ENCODE measurements around the gene GNB3. TPM values are rescaled to one million over a fixed set of nuclear protein-coding genes. Genes with fewer than 3 reads are reported as not detected.

Gene GNB3
- total RNA-seq, 2 experiments from 2014 or later, result 0.22 to 0.78 TPM

GRCh38 chr12:6817098-6817497, 23.6 kb upstream of the GNB3 start:
- Mint-ChIP-seq H3K9me3 (no peaks in the 10 kb centered on the region), H3K4me3 (no peak overlapping the region), H3K4me1 (ENCODE audit: low read depth) (peaks cover 10% of the 10 kb centered on the region), H3K27me3 (no peaks in the 10 kb centered on the region), H3K36me3 (peaks cover 38% of the 10 kb centered on the region), H3K27ac (no peak overlapping the region)
- ChIA-PET CTCF (interaction anchor here (1.2 to 1.4 kb wide), 2 partner anchors 8 to 63 kb away, joined by 4 to 6 read pairs; no protein-coding TSS in a partner anchor), POLR2A (no interaction called here)
- intact Hi-C loops (cut with micrococcal nuclease), result no loop called here
- DNase-seq, result no peak

DNA sequence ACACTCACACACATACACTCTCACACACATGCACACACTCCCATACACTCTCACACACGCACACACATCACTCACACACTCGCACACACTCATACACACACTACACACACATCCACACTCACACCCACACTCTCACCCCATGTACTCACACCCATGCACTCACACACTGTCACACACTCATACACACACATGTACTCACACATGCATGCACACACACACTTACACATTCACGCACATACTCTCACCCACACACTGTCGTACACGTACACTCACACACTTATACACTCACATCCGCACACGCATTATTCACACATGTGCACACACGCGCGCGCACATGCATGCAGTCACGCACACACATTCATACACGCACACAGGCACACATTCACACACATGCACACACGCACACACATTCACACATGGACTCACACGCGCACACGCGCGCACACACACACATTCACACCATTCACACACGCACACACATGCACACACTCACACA, 23.0 kb upstream of the GNB3 start:
- POLR2A ChIA-PET, result no interaction called here
- Mint-ChIP-seq H3K4me3 (no peak overlapping the region), H3K4me1 (ENCODE audit: low read depth) (peaks cover 11% of the 10 kb centered on the region), H3K36me3 (peaks cover 38% of the 10 kb centered on the region), H3K27ac (no peak overlapping the region), H3K27me3 (no peaks in the 10 kb centered on the region), H3K9me3 (no peaks in the 10 kb centered on the region)
- intact Hi-C loops (cut with micrococcal nuclease), result no loop called here
- DNase-seq, result no peak
- CTCF ChIA-PET, result no interaction called here

DNA sequence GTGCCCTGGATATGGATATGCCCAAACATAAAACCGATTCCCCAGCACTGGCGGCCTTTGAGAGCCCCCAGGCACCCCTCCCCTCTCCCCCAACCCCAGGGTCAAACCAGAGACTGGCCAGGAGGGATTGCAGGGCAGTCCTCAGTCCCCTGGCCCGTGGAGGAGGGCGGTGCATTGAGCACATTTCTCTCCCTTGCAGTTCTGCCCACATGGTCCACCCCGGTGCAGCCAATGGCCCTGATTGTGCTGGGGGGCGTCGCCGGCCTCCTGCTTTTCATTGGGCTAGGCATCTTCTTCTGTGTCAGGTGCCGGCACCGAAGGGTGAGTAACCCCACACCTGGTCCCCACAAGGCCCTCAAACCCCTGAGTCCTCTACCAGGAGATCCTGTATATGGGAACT, 22.5 kb upstream of the GNB3 start:
- POLR2A ChIA-PET, result no interaction called here
- H3K27ac Mint-ChIP-seq, result no peak overlapping the region

DNA sequence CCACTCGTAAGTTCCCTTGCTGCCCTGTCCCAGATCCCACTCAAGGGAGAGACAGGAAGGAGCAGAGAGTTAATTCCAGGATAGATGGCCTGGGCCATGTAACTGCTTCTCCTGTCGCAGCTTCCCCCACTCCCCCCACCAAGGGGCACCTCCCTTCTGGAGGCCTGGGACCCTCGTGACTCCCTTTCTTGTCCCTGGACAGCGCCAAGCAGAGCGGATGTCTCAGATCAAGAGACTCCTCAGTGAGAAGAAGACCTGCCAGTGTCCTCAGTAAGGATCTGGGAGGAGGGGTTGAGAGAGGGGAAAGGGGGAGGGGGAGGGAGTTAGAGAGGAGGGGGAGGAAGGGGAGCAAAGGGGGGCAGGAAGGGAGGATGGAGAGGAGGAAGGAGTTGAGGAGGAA, 22.1 kb upstream of the GNB3 start:
- H3K4me3 Mint-ChIP-seq, result no peak overlapping the region
- no peak overlapping the region for H3K27ac Mint-ChIP-seq
- H3K4me1 Mint-ChIP-seq (ENCODE audit: low read depth), result peaks cover 11% of the 10 kb centered on the region
- ChIA-PET CTCF (no interaction called here), POLR2A (no interaction called here)
- H3K36me3 Mint-ChIP-seq, result peaks cover 38% of the 10 kb centered on the region
- no peaks in the 10 kb centered on the region for H3K9me3 Mint-ChIP-seq
- intact Hi-C loops (cut with micrococcal nuclease), result no loop called here
- DNase-seq, result no peak
- no peaks in the 10 kb centered on the region for H3K27me3 Mint-ChIP-seq

More for the DNA sequence above, 22.5 kb upstream of the GNB3 start:
- Mint-ChIP-seq H3K36me3 (peaks cover 38% of the 10 kb centered on the region), H3K4me3 (no peak overlapping the region), H3K27me3 (no peaks in the 10 kb centered on the region), H3K9me3 (no peaks in the 10 kb centered on the region), H3K4me1 (ENCODE audit: low read depth) (peaks cover 11% of the 10 kb centered on the region)
- no peak for DNase-seq
- CTCF ChIA-PET, result no interaction called here
- intact Hi-C loops (cut with micrococcal nuclease), result no loop called here

DNA sequence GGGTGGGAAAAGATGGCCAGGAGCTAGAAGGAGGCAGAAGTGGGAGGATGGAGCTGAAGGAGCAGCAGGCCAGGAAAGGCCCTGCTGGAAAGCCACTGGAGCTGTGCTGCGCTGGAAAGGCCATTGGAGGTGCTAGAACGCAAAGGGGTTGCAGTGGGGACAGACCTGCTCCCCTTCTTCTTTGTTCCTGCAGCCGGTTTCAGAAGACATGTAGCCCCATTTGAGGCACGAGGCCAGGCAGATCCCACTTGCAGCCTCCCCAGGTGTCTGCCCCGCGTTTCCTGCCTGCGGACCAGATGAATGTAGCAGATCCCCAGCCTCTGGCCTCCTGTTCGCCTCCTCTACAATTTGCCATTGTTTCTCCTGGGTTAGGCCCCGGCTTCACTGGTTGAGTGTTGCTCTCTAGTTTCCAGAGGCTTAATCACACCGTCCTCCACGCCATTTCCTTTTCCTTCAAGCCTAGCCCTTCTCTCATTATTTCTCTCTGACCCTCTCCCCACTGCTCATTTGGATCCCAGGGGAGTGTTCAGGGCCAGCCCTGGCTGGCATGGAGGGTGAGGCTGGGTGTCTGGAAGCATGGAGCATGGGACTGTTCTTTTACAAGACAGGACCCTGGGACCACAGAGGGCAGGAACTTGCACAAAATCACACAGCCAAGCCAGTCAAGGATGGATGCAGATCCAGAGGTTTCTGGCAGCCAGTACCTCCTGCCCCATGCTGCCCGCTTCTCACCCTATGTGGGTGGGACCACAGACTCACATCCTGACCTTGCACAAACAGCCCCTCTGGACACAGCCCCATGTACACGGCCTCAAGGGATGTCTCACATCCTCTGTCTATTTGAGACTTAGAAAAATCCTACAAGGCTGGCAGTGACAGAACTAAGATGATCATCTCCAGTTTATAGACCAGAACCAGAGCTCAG, 21.4 kb upstream of the GNB3 start:
- ChIA-PET CTCF (interaction anchor here (3.4 to 7.0 kb wide), 2 partner anchors 27 to 66 kb away, joined by 12 to 91 read pairs; partner anchors contain the start of gene MLF2), POLR2A (interaction anchor here (1.3 kb wide), 1 partner anchor 67 kb away, joined by 3 read pairs; the partner anchor contains the start of gene MLF2)
- Mint-ChIP-seq H3K4me3 (no peak overlapping the region), H3K27me3 (peaks cover 3% of the 10 kb centered on the region), H3K4me1 (ENCODE audit: low read depth) (peaks cover 11% of the 10 kb centered on the region), H3K9me3 (no peaks in the 10 kb centered on the region), H3K27ac (no peak overlapping the region), H3K36me3 (peaks cover 31% of the 10 kb centered on the region)
- intact Hi-C loops (cut with micrococcal nuclease), result no loop called here
- DNase-seq, result no peak

DNA sequence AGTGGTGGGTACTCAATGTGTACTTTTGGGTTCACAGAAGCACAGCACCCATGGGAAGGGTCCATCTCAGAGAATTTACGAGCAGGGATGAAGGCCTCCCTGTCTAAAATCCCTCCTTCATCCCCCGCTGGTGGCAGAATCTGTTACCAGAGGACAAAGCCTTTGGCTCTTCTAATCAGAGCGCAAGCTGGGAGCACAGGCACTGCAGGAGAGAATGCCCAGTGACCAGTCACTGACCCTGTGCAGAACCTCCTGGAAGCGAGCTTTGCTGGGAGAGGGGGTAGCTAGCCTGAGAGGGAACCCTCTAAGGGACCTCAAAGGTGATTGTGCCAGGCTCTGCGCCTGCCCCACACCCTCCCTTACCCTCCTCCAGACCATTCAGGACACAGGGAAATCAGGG, 20.6 kb upstream of the GNB3 start:
- ChIA-PET POLR2A (interaction anchor here (0.5 to 1.3 kb wide), 2 partner anchors 67 to 445 kb away, joined by 3 to 4 read pairs; partner anchors contain the start of genes MLF2 and SCNN1A), CTCF (interaction anchor here (1.0 to 7.0 kb wide), 4 partner anchors 15 to 67 kb away, joined by 3 to 91 read pairs (median 10); partner anchors contain the start of gene MLF2)
- Mint-ChIP-seq H3K4me1 (ENCODE audit: low read depth) (peaks cover 11% of the 10 kb centered on the region), H3K4me3 (no peak overlapping the region), H3K27me3 (peaks cover 3% of the 10 kb centered on the region), H3K9me3 (no peaks in the 10 kb centered on the region), H3K27ac (no peak overlapping the region), H3K36me3 (peaks cover 27% of the 10 kb centered on the region)
- intact Hi-C loops (cut with micrococcal nuclease), result no loop called here
- DNase-seq, result no peak

DNA sequence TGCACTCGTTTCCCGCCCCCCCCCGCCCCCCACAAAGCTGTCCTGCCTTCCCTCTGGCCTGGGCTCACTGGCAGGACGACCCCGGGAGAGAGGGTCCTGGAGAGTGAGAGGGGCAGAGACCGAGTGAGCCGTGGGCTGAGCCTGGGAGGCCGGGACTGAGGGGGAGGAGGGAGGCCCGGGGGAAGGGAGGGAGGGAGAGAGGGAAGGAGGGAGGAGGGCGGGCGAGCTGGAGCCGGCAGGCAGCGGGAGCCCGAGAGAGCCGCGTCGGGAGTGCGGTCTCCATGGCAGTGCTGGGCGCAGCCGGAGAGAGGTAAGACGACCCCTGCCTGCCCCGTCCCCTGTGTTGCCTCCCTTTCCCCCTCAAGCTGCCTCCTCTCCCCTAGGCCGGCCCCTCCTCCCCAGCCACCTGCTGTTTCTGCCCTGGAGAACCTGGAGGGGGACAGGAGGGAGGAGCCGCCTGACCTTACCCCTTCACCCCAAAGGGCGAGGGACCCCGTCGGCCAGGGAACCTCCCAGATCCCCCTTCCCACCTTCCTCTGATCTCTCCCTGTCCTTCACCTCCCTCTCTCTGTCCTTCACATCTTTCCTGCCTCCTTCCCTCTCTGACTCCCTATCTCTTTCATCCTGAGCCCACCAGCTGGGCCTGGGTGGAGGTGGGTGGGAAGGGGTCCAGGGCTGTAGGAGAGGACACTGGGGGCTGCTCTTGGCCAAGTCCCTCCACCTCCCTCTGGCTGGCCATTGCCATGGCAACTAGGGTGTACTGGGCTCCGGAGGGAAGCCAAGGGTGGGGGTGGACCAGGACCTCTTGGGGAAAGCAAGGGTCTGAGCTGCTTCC, 18.9 kb upstream of the GNB3 start, which contains the start of gene GPR162:
TSS of gene GPR162 (plus strand) at position 231 of the 835 bp plus-strand sequence. CDS start 2,078 bp downstream, outside the sequence.
- Mint-ChIP-seq H3K4me3 (peak within 1 kb of the TSS; percentile 26), H3K9me3 (no peaks in the 10 kb centered on the region), H3K36me3 (peaks cover 18% of the 10 kb centered on the region), H3K4me1 (ENCODE audit: low read depth) (peaks cover 14% of the 10 kb centered on the region), H3K27me3 (peaks cover 12% of the 10 kb centered on the region), H3K27ac (no peak within 1 kb of the TSS)
- DNase-seq, result peak; percentile 30
- intact Hi-C loops (cut with micrococcal nuclease), result loop anchor here (1.0 kb wide), 1 partner anchor 69 kb away; the partner anchor contains the start of gene MLF2
- POLR2A ChIA-PET, result interaction anchor here (0.5 to 0.8 kb wide), 2 partner anchors 51 to 130 kb away, joined by 3 read pairs; partner anchors contain the start of gene SPSB2
- CTCF ChIA-PET, result interaction anchor here (1.1 to 7.0 kb wide), 4 partner anchors 9 to 68 kb away, joined by 3 to 91 read pairs (median 10); partner anchors contain the start of gene MLF2

- no peak for DNase-seq
- H3K9me3 Mint-ChIP-seq, result no peaks in the 10 kb centered on the region
- ChIA-PET CTCF (interaction anchor here (1.1 to 7.0 kb wide), 5 partner anchors 8 to 69 kb away, joined by 3 to 91 read pairs (median 12); partner anchors contain the start of gene MLF2), POLR2A (no interaction called here)
- intact Hi-C loops (cut with micrococcal nuclease), result no loop called here
- peaks cover 14% of the 10 kb centered on the region for H3K36me3 Mint-ChIP-seq
- no peak overlapping the region for H3K4me3 Mint-ChIP-seq
- H3K27ac Mint-ChIP-seq, result no peak overlapping the region
- peaks cover 19% of the 10 kb centered on the region for H3K27me3 Mint-ChIP-seq
- peaks cover 18% of the 10 kb centered on the region for H3K4me1 Mint-ChIP-seq (ENCODE audit: low read depth)
Measured at GRCh38 chr12:6822426-6823135, 18.1 kb upstream of the GNB3 start.

GRCh38 chr12:6823182-6824084, 17.3 kb upstream of the GNB3 start:
- intact Hi-C loops (cut with micrococcal nuclease), result no loop called here
- Mint-ChIP-seq H3K27me3 (peaks cover 22% of the 10 kb centered on the region), H3K9me3 (no peaks in the 10 kb centered on the region), H3K27ac (no peak overlapping the region), H3K4me1 (ENCODE audit: low read depth) (peaks cover 21% of the 10 kb centered on the region), H3K4me3 (no peak overlapping the region), H3K36me3 (peaks cover 7% of the 10 kb centered on the region)
- DNase-seq, result no peak
- ChIA-PET POLR2A (no interaction called here), CTCF (interaction anchor here (1.3 to 7.0 kb wide), 6 partner anchors 12 to 202 kb away, joined by 4 to 91 read pairs (median 8); partner anchors contain the start of gene MLF2)

DNA sequence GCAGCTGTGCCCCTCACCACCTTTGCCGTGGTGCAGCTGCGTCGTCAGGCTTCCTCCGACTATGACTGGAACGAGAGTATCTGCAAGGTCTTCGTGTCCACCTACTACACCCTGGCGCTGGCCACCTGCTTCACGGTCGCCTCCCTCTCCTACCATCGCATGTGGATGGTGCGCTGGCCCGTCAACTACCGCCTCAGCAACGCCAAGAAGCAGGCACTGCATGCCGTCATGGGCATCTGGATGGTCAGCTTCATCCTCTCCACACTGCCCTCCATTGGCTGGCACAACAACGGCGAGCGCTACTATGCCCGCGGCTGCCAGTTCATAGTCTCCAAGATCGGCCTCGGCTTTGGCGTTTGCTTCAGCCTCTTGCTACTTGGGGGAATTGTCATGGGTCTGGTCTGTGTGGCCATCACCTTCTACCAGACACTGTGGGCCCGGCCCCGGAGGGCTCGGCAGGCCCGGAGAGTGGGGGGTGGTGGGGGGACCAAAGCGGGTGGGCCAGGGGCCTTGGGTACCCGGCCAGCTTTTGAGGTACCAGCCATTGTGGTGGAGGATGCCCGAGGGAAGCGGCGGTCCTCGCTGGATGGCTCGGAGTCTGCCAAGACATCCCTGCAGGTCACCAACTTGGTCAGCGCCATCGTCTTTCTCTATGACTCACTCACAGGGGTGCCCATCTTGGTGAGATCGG, 16.5 kb upstream of the GNB3 start:
- POLR2A ChIA-PET, result no interaction called here
- CTCF ChIA-PET, result interaction anchor here (0.7 to 7.0 kb wide), 22 partner anchors 7 to 203 kb away, joined by 3 to 91 read pairs (median 6); partner anchors contain the start of genes CD4, MLF2, PTMS and SPSB2
- Mint-ChIP-seq H3K9me3 (no peaks in the 10 kb centered on the region), H3K36me3 (peaks cover 3% of the 10 kb centered on the region), H3K27ac (no peak overlapping the region), H3K27me3 (peaks cover 26% of the 10 kb centered on the region), H3K4me1 (ENCODE audit: low read depth) (peaks cover 27% of the 10 kb centered on the region), H3K4me3 (no peak overlapping the region)
- intact Hi-C loops (cut with micrococcal nuclease), result no loop called here
- no peak for DNase-seq
